C4-2B (cell line): ENCODE data around the gene RNPS1.
"Not testable (repeated sequence)": the region's sequence is repeated elsewhere in the genome, so short reads cannot be mapped to it uniquely, and the experiment has no call there.

Experiments
- H3K27ac ChIP-seq: fragments of 450-650 bp; 2 replicates; pipeline ENCODE4 v1.5.1; 2017
- ZFX ChIP-seq: fragments of 450-650 bp; IDR thresholded peaks from 2 replicates; pipeline ENCODE4 v1.6.1; 2017
- TF ChIP-seq, protein P1 (sequence below): fragments of 450-650 bp; conservative IDR thresholded peaks from 2 replicates; pipeline ENCODE4 v1.5.1; 2017; ENCODE audit warnings: mild to moderate bottlenecking

The RNPS1 gene

GRCh38 chr16:2267505-2267912 lies 417 bp downstream of the RNPS1 start:
- H3K27ac ChIP-seq, result peak overlapping the region; percentile 98
- TF ChIP-seq ZFX, result peak; percentile 75

- peak overlapping the region; percentile 98 for H3K27ac ChIP-seq
These were observed 1.0 kb downstream of the RNPS1 start for GRCh38 chr16:2266887-2267286.

GRCh38 chr16:2263026-2263425 lies 4.9 kb downstream of the RNPS1 start:
- H3K27ac ChIP-seq, result peak overlapping the region; percentile 0; the same call in 1 of the 2 replicates

DNA sequence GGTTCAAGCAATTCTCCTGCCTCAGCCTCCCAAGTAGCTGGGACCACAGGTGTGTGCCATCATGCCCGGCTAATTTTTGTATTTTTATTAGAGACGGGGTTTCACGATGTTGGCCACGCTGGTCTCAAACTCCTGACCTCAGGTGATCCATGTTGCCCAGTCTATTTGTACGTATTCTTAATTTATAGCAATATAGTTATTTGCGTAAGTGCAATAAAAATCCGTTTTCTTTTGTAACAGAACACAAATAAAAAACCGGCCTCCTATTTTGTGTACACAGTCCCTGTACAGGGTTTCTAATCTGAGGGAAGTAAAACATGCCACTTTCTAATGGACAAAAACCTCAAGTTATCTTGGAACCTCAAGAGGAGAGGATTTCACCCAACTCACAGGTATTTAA lies 7.7 kb downstream of the RNPS1 start:
- peak overlapping the region; percentile 29; the same call in 1 of the 2 replicates for H3K27ac ChIP-seq
- TF ChIP-seq, protein P1, sequence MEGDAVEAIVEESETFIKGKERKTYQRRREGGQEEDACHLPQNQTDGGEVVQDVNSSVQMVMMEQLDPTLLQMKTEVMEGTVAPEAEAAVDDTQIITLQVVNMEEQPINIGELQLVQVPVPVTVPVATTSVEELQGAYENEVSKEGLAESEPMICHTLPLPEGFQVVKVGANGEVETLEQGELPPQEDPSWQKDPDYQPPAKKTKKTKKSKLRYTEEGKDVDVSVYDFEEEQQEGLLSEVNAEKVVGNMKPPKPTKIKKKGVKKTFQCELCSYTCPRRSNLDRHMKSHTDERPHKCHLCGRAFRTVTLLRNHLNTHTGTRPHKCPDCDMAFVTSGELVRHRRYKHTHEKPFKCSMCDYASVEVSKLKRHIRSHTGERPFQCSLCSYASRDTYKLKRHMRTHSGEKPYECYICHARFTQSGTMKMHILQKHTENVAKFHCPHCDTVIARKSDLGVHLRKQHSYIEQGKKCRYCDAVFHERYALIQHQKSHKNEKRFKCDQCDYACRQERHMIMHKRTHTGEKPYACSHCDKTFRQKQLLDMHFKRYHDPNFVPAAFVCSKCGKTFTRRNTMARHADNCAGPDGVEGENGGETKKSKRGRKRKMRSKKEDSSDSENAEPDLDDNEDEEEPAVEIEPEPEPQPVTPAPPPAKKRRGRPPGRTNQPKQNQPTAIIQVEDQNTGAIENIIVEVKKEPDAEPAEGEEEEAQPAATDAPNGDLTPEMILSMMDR, result no peak
- TF ChIP-seq ZFX, result no peak

GRCh38 chr16:2258530-2258929 lies 9.4 kb downstream of the RNPS1 start:
- H3K27ac ChIP-seq, result not testable (repeated sequence)

DNA sequence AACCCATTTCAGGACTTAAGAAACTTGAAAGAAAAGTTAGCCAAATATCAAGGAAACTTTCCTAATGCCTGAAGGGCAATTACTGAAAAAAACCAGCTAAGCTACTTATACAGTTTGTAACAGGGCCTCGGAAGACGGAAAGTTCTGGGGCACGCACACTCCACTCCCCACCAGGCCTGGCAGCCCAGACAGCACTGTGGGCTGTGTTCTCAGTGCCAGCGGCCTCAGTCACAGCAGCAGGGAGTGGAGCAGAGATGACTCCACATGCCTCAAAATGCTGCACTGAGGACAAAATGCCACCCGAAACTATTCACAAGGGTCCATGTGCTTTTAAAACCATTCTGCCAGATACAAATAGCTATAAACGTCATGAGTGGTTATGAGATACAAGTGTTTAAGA lies 10.2 kb downstream of the RNPS1 start:
- no peak for TF ChIP-seq ZFX
- TF ChIP-seq, protein P1, result no peak
- H3K27ac ChIP-seq, result no peak overlapping the region

DNA sequence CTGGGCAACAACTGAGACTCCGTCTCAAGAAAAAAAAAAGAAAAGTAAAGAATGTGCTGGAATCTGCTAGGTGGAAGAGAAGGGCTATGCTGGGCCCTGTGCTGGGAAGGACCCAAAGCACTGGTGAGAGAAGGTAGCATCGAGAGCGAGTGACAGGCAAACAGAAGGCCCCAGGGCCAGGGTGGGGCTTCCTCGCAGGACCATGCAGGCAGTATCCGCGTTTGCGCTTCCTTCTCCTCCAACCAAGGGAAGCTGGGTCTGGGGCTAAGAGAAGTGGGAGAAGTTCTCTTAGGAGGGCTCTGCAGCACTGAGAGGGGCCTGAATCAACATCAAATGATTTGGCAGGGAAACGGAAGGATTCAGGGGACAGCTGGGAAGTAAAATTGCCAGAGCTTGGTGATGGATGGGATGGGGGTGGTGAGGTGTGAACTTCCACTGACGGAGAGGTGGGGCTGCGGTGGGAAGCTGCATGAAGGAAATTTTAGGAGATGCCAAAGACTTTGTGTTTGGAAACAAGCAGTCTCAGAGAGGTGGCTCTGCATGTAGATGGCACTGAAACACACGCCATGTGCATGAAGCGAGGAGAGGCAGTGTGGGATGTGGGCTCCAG lies 11.3 kb downstream of the RNPS1 start:
- TF ChIP-seq ZFX, result no peak
- TF ChIP-seq, protein P1, result no peak
- no peak overlapping the region for H3K27ac ChIP-seq

- no peak overlapping the region; the same call in 1 of the 2 replicates for H3K27ac ChIP-seq
- no peak for TF ChIP-seq ZFX
- TF ChIP-seq, protein P1, result no peak
These were observed 14.6 kb downstream of the RNPS1 start for GRCh38 chr16:2253293-2253692.

DNA sequence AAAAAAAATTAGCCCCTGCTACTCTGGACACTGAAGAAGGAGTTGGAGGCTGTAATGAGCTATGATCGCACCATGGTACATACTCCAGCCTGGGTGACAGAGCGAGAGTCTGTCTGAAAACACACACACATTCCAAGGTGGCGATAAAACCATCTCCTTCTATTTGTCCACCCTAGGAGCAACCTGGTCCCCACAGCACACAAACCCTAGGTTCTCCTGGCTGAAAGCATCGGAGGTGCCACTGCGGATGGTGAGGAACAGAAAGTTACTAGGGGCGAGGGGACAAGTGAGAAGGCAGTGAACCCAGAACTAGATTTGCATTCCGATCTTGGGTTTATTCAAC lies 15.1 kb downstream of the RNPS1 start:
- peak overlapping the region; percentile 83 for H3K27ac ChIP-seq
- TF ChIP-seq, protein P1, result no peak
- TF ChIP-seq ZFX, result no peak
